GM23338 (cell line): ENCODE measurements around the gene PIGZ. TPM values are rescaled to one million over a fixed set of nuclear protein-coding genes. Genes with fewer than 3 reads are reported as not detected.

ENCODE experiments used
- polyA plus RNA-seq: library from polyadenylated mRNA; unstranded; fragments of >200 nt; fragmentation: Nextera tagmentation; extraction: Ambion mirVana; gene quantifications from 2 replicates; pipeline ENCODE4 v1.2.1, GENCODE V29; 2016
- total RNA-seq: library from RNA; depleted of rRNA; stranded (reverse); fragments of >200 nt; shearing (Covaris generic); gene quantifications from 2 replicates; pipeline ENCODE4 v1.2.3, GENCODE V29; 2014; rRNA removed

Gene PIGZ
- total and polyA plus RNA-seq, 2 experiments from 2014 or later = 0.16 TPM; not detected in 1

Other genes with a start within 250 kb of the PIGZ start
- 49.4 and 56.0 TPM in 2 replicates for gene PAK2, start 229.0 kb downstream of the PIGZ start, total RNA-seq
- gene PAK2, start 229.0 kb downstream of the PIGZ start, polyA plus RNA-seq = 24.3 and 25.5 TPM in 2 replicates
- 34.3 and 44.0 TPM in 2 replicates for gene SENP5, start 100.9 kb downstream of the PIGZ start, total RNA-seq
- gene SENP5, start 100.9 kb downstream of the PIGZ start, polyA plus RNA-seq = 8.3 and 12.2 TPM in 2 replicates
- gene NCBP2, start 26.3 kb downstream of the PIGZ start, total RNA-seq = 72.7 and 78.4 TPM in 2 replicates
- 83.8 and 98.9 TPM in 2 replicates for gene NCBP2, start 26.3 kb downstream of the PIGZ start, polyA plus RNA-seq
- gene MELTF, start 61.0 kb upstream of the PIGZ start, total RNA-seq = 5.2 and 5.4 TPM in 2 replicates
- gene MELTF, start 61.0 kb upstream of the PIGZ start, polyA plus RNA-seq = 1.3 and 1.4 TPM in 2 replicates